GM23338 (cell line): ENCODE measurements around the gene MED13L.

Experiments
- CREB1 ChIP-seq: fragments of 250-450 bp; sonication (Bioruptor Pico); IDR thresholded peaks from 2 replicates; pipeline ENCODE4 v1.5.0; 2020; ENCODE audit warnings: low read depth, mild to moderate bottlenecking, moderate library complexity
- EZH2 ChIP-seq: fragments of 200-600 bp; sonication (generic); IDR thresholded peaks from one replicate; pipeline ENCODE4 v1.8.0; 2017; ENCODE audit warnings: antibody characterized with exemption, mild to moderate bottlenecking, low read depth; ENCODE audit not compliant: unreplicated experiment
- EZH2phosphoT487 ChIP-seq: fragments of 200-600 bp; sonication (generic); IDR thresholded peaks from one replicate; pipeline ENCODE4 v1.8.1; 2018; ENCODE audit warnings: antibody characterized with exemption; ENCODE audit not compliant: unreplicated experiment
- JUNB ChIP-seq: IDR thresholded peaks from one replicate; pipeline ENCODE4 v1.6.1; 2016; ENCODE audit warnings: antibody characterized with exemption; ENCODE audit not compliant: unreplicated experiment
- POLR2AphosphoS5 ChIP-seq: IDR thresholded peaks from 2 replicates; pipeline ENCODE4 v1.6.1; 2016; ENCODE audit warnings: antibody characterized with exemption, low read depth
- STAT1 ChIP-seq: IDR thresholded peaks from one replicate; pipeline ENCODE4 v1.6.1; 2016; ENCODE audit warnings: antibody characterized with exemption; ENCODE audit not compliant: unreplicated experiment
- ZNF331 ChIP-seq: fragments of 250-450 bp; sonication (Bioruptor Pico); IDR thresholded peaks from 2 replicates; pipeline ENCODE4 v1.5.0; 2020; ENCODE audit warnings: low read depth, mild to moderate bottlenecking, moderate library complexity
- TF ChIP-seq, protein P1 (sequence below), 2 experiments: fragments of 200-600 bp in 1 of 2; sonication (generic) in 1 of 2; conservative IDR thresholded peaks; 2 replicates each; pipeline versions ENCODE4 v1.5.1 to v1.6.1; 2016 to 2017; ENCODE audit warnings: antibody characterized with exemption in 2 of 2, low read depth in 2 of 2, mild to moderate bottlenecking in 2 of 2, moderate library complexity in 1 of 2
- TF ChIP-seq, protein P2 (sequence below): IDR thresholded peaks from one replicate; pipeline ENCODE4 v1.6.1; 2018; ENCODE audit warnings: antibody characterized with exemption; ENCODE audit not compliant: unreplicated experiment

DNA sequence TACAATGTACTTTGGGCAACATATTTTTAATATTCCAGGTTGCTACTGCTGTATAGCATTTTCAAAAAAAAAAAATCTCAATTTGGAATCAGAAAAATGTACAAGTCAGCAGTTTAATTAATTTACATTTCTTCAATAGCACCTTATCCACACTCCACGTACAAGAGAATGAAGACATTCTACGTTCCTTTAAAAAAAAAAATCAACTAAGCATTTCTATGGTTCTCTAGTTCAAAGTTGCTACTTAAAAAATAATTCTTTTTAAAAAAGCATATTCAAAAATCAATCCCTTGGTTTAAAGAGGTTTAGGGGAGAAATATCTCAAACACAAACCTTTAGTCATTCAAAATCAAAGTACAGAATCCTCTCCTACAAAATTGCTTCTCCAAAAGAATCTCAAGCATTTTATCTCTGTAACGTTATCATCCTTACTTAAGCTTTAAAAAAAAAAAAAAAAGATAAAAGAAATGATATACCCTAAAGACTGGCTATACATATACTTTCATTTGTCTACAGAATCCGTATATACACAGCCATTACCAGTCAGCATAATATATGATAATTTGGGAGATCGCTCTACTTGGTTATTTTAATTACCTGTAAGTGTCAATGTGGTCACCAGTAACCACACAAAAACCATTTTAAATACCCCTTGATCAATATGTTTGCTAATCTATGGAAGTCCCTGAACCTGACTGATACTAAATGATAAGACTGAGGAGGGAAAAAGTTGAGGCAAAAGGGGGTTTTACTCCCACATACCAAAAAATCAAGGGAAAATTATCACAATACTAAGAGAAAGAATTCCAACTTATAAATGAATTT lies 2.7 kb downstream of the MED13L start:
- TF ChIP-seq, protein P1, sequence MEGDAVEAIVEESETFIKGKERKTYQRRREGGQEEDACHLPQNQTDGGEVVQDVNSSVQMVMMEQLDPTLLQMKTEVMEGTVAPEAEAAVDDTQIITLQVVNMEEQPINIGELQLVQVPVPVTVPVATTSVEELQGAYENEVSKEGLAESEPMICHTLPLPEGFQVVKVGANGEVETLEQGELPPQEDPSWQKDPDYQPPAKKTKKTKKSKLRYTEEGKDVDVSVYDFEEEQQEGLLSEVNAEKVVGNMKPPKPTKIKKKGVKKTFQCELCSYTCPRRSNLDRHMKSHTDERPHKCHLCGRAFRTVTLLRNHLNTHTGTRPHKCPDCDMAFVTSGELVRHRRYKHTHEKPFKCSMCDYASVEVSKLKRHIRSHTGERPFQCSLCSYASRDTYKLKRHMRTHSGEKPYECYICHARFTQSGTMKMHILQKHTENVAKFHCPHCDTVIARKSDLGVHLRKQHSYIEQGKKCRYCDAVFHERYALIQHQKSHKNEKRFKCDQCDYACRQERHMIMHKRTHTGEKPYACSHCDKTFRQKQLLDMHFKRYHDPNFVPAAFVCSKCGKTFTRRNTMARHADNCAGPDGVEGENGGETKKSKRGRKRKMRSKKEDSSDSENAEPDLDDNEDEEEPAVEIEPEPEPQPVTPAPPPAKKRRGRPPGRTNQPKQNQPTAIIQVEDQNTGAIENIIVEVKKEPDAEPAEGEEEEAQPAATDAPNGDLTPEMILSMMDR (conservative IDR thresholded peaks at IDR 0.05; ENCODE audit: low read depth in 2 of 2): no peak
- TF ChIP-seq EZH2 (no peak), POLR2AphosphoS5 (no peak), EZH2phosphoT487 (no peak), ZNF331 (no peak), JUNB (no peak), CREB1 (no peak), STAT1 (no peak)
- TF ChIP-seq, protein P2, sequence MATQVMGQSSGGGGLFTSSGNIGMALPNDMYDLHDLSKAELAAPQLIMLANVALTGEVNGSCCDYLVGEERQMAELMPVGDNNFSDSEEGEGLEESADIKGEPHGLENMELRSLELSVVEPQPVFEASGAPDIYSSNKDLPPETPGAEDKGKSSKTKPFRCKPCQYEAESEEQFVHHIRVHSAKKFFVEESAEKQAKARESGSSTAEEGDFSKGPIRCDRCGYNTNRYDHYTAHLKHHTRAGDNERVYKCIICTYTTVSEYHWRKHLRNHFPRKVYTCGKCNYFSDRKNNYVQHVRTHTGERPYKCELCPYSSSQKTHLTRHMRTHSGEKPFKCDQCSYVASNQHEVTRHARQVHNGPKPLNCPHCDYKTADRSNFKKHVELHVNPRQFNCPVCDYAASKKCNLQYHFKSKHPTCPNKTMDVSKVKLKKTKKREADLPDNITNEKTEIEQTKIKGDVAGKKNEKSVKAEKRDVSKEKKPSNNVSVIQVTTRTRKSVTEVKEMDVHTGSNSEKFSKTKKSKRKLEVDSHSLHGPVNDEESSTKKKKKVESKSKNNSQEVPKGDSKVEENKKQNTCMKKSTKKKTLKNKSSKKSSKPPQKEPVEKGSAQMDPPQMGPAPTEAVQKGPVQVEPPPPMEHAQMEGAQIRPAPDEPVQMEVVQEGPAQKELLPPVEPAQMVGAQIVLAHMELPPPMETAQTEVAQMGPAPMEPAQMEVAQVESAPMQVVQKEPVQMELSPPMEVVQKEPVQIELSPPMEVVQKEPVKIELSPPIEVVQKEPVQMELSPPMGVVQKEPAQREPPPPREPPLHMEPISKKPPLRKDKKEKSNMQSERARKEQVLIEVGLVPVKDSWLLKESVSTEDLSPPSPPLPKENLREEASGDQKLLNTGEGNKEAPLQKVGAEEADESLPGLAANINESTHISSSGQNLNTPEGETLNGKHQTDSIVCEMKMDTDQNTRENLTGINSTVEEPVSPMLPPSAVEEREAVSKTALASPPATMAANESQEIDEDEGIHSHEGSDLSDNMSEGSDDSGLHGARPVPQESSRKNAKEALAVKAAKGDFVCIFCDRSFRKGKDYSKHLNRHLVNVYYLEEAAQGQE: no peak
